ENCODE measurements around the gene ERICH4.

The ERICH4 gene

DNA sequence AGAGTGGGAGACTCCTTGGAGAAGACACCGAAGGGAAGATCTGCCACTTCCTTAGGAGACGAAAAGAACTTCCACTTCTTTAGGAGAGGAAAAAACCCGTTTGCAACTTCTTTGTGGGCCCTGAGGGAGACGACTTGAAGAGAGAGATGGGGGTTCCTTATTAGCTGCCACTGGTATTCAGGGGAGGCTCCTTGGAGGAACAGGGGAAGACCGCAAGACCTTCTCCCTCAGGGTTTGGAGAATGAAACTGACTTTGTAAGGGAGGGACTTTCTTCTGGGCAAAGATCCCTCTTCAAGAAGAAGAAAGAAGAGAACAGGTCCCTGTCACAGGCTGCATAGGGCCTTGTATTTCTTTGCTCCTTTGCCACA is 44.9 kb upstream of the ERICH4 start:
- H2AFZ ChIP-seq (ENCODE audit: low read length): no peak overlapping the region
- H3K27ac ChIP-seq (ENCODE audit: low read depth, low read length, poor library complexity, severe bottlenecking): peak overlapping the region; percentile 75
- no peaks in the 10 kb centered on the region for H3F3A ChIP-seq (ENCODE audit: insufficient read depth, low read length)
- no peaks in the 10 kb centered on the region for H4K20me1 ChIP-seq (ENCODE audit: insufficient read depth, low read length)
- peak overlapping the region; percentile 96 for H3K9ac ChIP-seq (ENCODE audit: low read length)
- H3K4me1 ChIP-seq (ENCODE audit: insufficient read depth, low read length, severe bottlenecking): peaks cover 31% of the 10 kb centered on the region
- peaks cover 32% of the 10 kb centered on the region for H3K79me2 ChIP-seq (ENCODE audit: insufficient read depth, low read length)
- H3K27me3 ChIP-seq (ENCODE audit: insufficient read depth, low read length): no peaks in the 10 kb centered on the region
- H3K4me3 ChIP-seq (ENCODE audit: low read depth, low read length, poor library complexity, severe bottlenecking): peak overlapping the region; percentile 94
- TF ChIP-seq, protein P1, sequence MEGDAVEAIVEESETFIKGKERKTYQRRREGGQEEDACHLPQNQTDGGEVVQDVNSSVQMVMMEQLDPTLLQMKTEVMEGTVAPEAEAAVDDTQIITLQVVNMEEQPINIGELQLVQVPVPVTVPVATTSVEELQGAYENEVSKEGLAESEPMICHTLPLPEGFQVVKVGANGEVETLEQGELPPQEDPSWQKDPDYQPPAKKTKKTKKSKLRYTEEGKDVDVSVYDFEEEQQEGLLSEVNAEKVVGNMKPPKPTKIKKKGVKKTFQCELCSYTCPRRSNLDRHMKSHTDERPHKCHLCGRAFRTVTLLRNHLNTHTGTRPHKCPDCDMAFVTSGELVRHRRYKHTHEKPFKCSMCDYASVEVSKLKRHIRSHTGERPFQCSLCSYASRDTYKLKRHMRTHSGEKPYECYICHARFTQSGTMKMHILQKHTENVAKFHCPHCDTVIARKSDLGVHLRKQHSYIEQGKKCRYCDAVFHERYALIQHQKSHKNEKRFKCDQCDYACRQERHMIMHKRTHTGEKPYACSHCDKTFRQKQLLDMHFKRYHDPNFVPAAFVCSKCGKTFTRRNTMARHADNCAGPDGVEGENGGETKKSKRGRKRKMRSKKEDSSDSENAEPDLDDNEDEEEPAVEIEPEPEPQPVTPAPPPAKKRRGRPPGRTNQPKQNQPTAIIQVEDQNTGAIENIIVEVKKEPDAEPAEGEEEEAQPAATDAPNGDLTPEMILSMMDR (IDR thresholded peaks at IDR 0.05; ENCODE audit: low read length): no peak
- no peak for TF ChIP-seq EZH2 (IDR thresholded peaks at IDR 0.05; ENCODE audit: borderline replicate concordance, low read length)
- H3K36me3 ChIP-seq (ENCODE audit: insufficient read depth, low read length): peaks cover 7% of the 10 kb centered on the region; the same call in 1 of the 2 replicates
- H3K9me2 ChIP-seq (ENCODE audit: low read depth, low read length): no peaks in the 10 kb centered on the region
- H3K4me2 ChIP-seq (ENCODE audit: low read length): peak overlapping the region; percentile 86
- no peaks in the 10 kb centered on the region for H3K9me3 ChIP-seq (ENCODE audit: low read length)

DNA sequence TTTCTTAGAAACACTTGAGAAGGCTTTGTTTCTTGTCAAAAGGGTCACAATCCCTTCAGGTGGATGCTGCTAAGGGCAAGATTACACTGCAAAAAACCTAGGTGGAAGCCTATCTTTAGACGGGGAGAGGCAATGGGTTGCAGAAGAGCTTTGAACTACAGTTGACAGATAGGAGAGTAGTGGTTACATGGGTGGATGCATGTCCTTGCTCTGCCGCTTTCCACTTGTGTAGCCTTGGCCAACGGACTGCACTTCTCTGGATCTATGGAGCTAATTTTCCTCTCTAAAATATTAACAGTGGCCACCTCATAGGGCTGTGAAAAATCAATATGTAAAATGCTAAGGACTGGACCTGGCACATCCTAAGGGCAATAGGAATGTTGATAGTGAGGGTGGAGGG is 44.4 kb upstream of the ERICH4 start:
- peak overlapping the region; percentile 94 for H3K4me3 ChIP-seq (ENCODE audit: low read depth, low read length, poor library complexity, severe bottlenecking)
- H3K27ac ChIP-seq (ENCODE audit: low read depth, low read length, poor library complexity, severe bottlenecking): no peak overlapping the region
- H3K4me2 ChIP-seq (ENCODE audit: low read length): peak overlapping the region; percentile 86
- no peaks in the 10 kb centered on the region for H3F3A ChIP-seq (ENCODE audit: insufficient read depth, low read length)
- no peaks in the 10 kb centered on the region for H3K9me2 ChIP-seq (ENCODE audit: low read depth, low read length)
- H3K79me2 ChIP-seq (ENCODE audit: insufficient read depth, low read length): peaks cover 32% of the 10 kb centered on the region
- peaks cover 31% of the 10 kb centered on the region for H3K4me1 ChIP-seq (ENCODE audit: insufficient read depth, low read length, severe bottlenecking)
- TF ChIP-seq, protein P1 (IDR thresholded peaks at IDR 0.05; ENCODE audit: low read length): no peak
- TF ChIP-seq EZH2 (IDR thresholded peaks at IDR 0.05; ENCODE audit: borderline replicate concordance, low read length): no peak
- H3K9ac ChIP-seq (ENCODE audit: low read length): peak overlapping the region; percentile 96
- H3K9me3 ChIP-seq (ENCODE audit: low read length): no peaks in the 10 kb centered on the region
- no peaks in the 10 kb centered on the region for H3K27me3 ChIP-seq (ENCODE audit: insufficient read depth, low read length)
- peaks cover 5% of the 10 kb centered on the region; the same call in 1 of the 2 replicates for H3K36me3 ChIP-seq (ENCODE audit: insufficient read depth, low read length)
- H4K20me1 ChIP-seq (ENCODE audit: insufficient read depth, low read length): no peaks in the 10 kb centered on the region
- H2AFZ ChIP-seq (ENCODE audit: low read length): no peak overlapping the region

DNA sequence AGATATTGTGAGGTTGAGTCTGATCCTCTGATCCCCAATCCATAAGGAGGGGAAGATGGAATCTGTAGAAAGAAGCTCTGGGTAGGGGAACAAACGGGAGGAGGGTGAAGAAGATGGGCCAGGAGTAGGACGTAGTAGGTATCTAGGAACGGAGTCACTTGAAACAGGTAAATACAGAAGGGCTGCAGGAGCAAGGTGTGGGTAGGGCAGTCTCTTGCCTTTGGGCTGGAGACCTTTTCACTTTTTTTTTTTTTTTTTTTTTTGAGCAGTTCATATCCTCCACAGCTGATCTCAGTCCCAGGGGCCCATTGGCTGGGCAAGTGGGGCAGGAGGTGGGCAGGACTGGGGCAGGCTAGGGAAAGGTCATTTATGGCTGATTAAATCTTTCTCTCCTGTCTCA is 43.9 kb upstream of the ERICH4 start:
- Histone ChIP-seq H3K27me3 (ENCODE audit: insufficient read depth, low read length) (no peaks in the 10 kb centered on the region), H4K20me1 (ENCODE audit: insufficient read depth, low read length) (no peaks in the 10 kb centered on the region), H3K27ac (ENCODE audit: low read depth, low read length, poor library complexity, severe bottlenecking) (no peak overlapping the region), H3K9ac (ENCODE audit: low read length) (peak overlapping the region; percentile 96; the same call in 1 of the 2 replicates), H3K9me3 (ENCODE audit: low read length) (no peaks in the 10 kb centered on the region), H3K4me3 (ENCODE audit: low read depth, low read length, poor library complexity, severe bottlenecking) (peak overlapping the region; percentile 94), H3K4me1 (ENCODE audit: insufficient read depth, low read length, severe bottlenecking) (peaks cover 31% of the 10 kb centered on the region), H3F3A (ENCODE audit: insufficient read depth, low read length) (no peaks in the 10 kb centered on the region), H3K36me3 (ENCODE audit: insufficient read depth, low read length) (peaks cover under 1% of the 10 kb centered on the region; the same call in 1 of the 2 replicates), H2AFZ (ENCODE audit: low read length) (no peak overlapping the region), H3K9me2 (ENCODE audit: low read depth, low read length) (no peaks in the 10 kb centered on the region), H3K79me2 (ENCODE audit: insufficient read depth, low read length) (peaks cover 32% of the 10 kb centered on the region), H3K4me2 (ENCODE audit: low read length) (peak overlapping the region; percentile 86)
- no peak for TF ChIP-seq EZH2 (IDR thresholded peaks at IDR 0.05; ENCODE audit: borderline replicate concordance, low read length)
- TF ChIP-seq, protein P1 (IDR thresholded peaks at IDR 0.05; ENCODE audit: low read length): no peak
